Epithelial cell of proximal tubule (primary cell): ENCODE data around the gene HAPLN1. TPM values are rescaled to one million over a fixed set of nuclear protein-coding genes. Genes with fewer than 3 reads are reported as not detected.

ENCODE experiments used
- DNase-seq: peaks from one replicate; pipeline ENCODE4 v3.0.0-alpha.2; 2011; ENCODE audit warnings: low read depth
- H3K4me3 ChIP-seq: 2 replicates; pipeline ENCODE4 v1.5.1; 2011; ENCODE audit warnings: low read depth, mild to moderate bottlenecking, low read length
- CTCF ChIP-seq: conservative IDR thresholded peaks from 2 replicates; pipeline ENCODE4 v1.5.1; 2012; ENCODE audit warnings: low read depth, mild to moderate bottlenecking, low read length
- total RNA-seq: library from RNA; depleted of rRNA; stranded (reverse); fragments of >200 nt; gene quantifications from 2 replicates; pipeline ENCODE4 v1.2.3, GENCODE V29; 2015

The HAPLN1 gene
- total RNA-seq, 1 donor from 2014 or later: not detected

GRCh38 chr5:83708170-83708569, 12.5 kb downstream of the HAPLN1 start:
- DNase-seq: no peak
- TF ChIP-seq CTCF: no peak
- no peak overlapping the region for H3K4me3 ChIP-seq

- no peak for DNase-seq
- TF ChIP-seq CTCF: no peak
- H3K4me3 ChIP-seq: no peak overlapping the region
Observed at GRCh38 chr5:83703059-83703458, 17.6 kb downstream of the HAPLN1 start.

- TF ChIP-seq CTCF: no peak
- DNase-seq: no peak
- H3K4me3 ChIP-seq: no peak overlapping the region
Observed at GRCh38 chr5:83701886-83702285, 18.8 kb downstream of the HAPLN1 start.

GRCh38 chr5:83689881-83690280, 30.8 kb downstream of the HAPLN1 start:
- TF ChIP-seq CTCF: no peak
- H3K4me3 ChIP-seq: no peak overlapping the region
- DNase-seq: no peak

GRCh38 chr5:83688281-83688680, 32.4 kb downstream of the HAPLN1 start:
- no peak overlapping the region for H3K4me3 ChIP-seq
- DNase-seq: no peak
- TF ChIP-seq CTCF: no peak

- no peak overlapping the region for H3K4me3 ChIP-seq
- DNase-seq: no peak
- no peak for TF ChIP-seq CTCF
Observed at GRCh38 chr5:83687124-83687619, 33.5 kb downstream of the HAPLN1 start.

GRCh38 chr5:83686251-83686650, 34.4 kb downstream of the HAPLN1 start:
- TF ChIP-seq CTCF: no peak
- no peak overlapping the region for H3K4me3 ChIP-seq
- DNase-seq: no peak
